GM12878 (cell line): ENCODE results near the gene CKAP2. TPM values are rescaled to one million over a fixed set of nuclear protein-coding genes. Genes with fewer than 3 reads are reported as not detected.

Experiments used
- BHLHE40 ChIP-seq, 2 experiments: fragments of 450-650 bp in 1 of 2; IDR thresholded peaks; 2 replicates each; pipeline ENCODE4 v1.6.1; 2011 to 2017; ENCODE audit warnings: low read depth in 2 of 2, borderline replicate concordance in 1 of 2, improper control_type of control experiment in 1 of 2, low read length in 1 of 2, mild to moderate bottlenecking in 1 of 2
- IKZF1 ChIP-seq: fragments of 450-650 bp; conservative IDR thresholded peaks from 2 replicates; pipeline ENCODE4 v1.6.1; 2017; ENCODE audit warnings: antibody characterized with exemption, mild to moderate bottlenecking
- NR2C2 ChIP-seq: IDR thresholded peaks from 2 replicates; pipeline ENCODE4 v1.6.1; 2011; ENCODE audit warnings: borderline replicate concordance, low read depth; ENCODE audit not compliant: control insufficient read depth, insufficient read length
- POU2F2 ChIP-seq: IDR thresholded peaks from 3 replicates; pipeline ENCODE4 v1.6.1; 2011; ENCODE audit warnings: low read depth, mild to moderate bottlenecking, low read length, borderline replicate concordance
- SPI1 ChIP-seq: IDR thresholded peaks from 2 replicates; pipeline ENCODE4 v1.6.1; 2011; ENCODE audit warnings: low read depth, mild to moderate bottlenecking, low read length, moderate library complexity, borderline replicate concordance; ENCODE audit not compliant: insufficient read depth
- SUPT20H ChIP-seq: IDR thresholded peaks from 2 replicates; pipeline ENCODE4 v1.6.1; 2011; ENCODE audit warnings: low read depth, mild to moderate bottlenecking, low read length, moderate library complexity, borderline replicate concordance; ENCODE audit not compliant: control insufficient read depth
- polyA plus RNA-seq, 11 experiments: library from polyadenylated mRNA; depleted of rRNA in 4 of 11; unstranded in 6 of 11; stranded (reverse) in 5 of 11; fragments of >200 nt; fragmentation: Nextera tagmentation in 4 of 11; fragmentation: Illumina TruSeq in 1 of 11; extraction: Ambion mirVana in 4 of 11; extraction: Trizol in 1 of 11; gene quantifications; 1 replicate in 1 of 11; 2 replicates in 10 of 11; pipeline versions ENCODE4 v1.2.1 to v1.2.3, GENCODE V29; 2011 to 2016; ENCODE audit warnings: inconsistent platforms in 2 of 11, missing spikeins in 2 of 11, low read depth in 1 of 11
- total RNA-seq, 4 experiments: library from RNA; depleted of rRNA in 3 of 4; stranded (reverse); fragments of >200 nt in 3 of 4; fragmentation: Illumina TruSeq in 1 of 4; extraction: Trizol in 1 of 4; gene quantifications; 2 replicates each; pipeline versions ENCODE4 v1.2.1 to v1.2.3, GENCODE V29; 2013 to 2021
- TF ChIP-seq, protein P1 (sequence below): fragments of 450-650 bp; IDR thresholded peaks from 2 replicates; pipeline ENCODE4 v1.6.1; 2017; ENCODE audit warnings: mild to moderate bottlenecking, moderate library complexity

The CKAP2 gene
- total and polyA plus RNA-seq, 10 of the 15 experiments (the other 5 are each of a cell fraction or from before 2014, with no cell fraction given): 20.9 to 62.3 (median 37.5) TPM

DNA sequence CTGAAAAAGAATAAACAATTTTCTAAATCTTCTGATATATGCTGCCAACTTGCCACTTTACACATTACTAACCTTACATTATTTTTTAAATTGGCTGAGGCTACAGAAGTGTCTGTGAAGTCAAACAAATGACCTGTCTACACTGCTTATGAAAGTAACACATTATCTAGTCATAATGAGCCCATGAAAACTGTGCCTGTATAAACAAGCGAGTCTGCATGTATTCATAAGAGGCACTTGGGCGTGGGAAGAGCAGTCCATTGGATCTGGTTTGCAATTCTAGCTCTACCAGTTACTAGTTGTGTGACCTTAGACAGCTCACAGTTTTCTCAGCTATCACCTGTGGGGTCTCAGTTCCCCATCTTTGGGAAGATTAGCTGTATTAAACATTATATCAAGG lies 7.9 kb upstream of the CKAP2 start (continued):
- TF ChIP-seq, protein P1, sequence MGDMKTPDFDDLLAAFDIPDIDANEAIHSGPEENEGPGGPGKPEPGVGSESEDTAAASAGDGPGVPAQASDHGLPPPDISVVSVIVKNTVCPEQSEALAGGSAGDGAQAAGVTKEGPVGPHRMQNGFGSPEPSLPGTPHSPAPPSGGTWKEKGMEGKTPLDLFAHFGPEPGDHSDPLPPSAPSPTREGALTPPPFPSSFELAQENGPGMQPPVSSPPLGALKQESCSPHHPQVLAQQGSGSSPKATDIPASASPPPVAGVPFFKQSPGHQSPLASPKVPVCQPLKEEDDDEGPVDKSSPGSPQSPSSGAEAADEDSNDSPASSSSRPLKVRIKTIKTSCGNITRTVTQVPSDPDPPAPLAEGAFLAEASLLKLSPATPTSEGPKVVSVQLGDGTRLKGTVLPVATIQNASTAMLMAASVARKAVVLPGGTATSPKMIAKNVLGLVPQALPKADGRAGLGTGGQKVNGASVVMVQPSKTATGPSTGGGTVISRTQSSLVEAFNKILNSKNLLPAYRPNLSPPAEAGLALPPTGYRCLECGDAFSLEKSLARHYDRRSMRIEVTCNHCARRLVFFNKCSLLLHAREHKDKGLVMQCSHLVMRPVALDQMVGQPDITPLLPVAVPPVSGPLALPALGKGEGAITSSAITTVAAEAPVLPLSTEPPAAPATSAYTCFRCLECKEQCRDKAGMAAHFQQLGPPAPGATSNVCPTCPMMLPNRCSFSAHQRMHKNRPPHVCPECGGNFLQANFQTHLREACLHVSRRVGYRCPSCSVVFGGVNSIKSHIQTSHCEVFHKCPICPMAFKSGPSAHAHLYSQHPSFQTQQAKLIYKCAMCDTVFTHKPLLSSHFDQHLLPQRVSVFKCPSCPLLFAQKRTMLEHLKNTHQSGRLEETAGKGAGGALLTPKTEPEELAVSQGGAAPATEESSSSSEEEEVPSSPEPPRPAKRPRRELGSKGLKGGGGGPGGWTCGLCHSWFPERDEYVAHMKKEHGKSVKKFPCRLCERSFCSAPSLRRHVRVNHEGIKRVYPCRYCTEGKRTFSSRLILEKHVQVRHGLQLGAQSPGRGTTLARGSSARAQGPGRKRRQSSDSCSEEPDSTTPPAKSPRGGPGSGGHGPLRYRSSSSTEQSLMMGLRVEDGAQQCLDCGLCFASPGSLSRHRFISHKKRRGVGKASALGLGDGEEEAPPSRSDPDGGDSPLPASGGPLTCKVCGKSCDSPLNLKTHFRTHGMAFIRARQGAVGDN: no peak
- no peak for TF ChIP-seq POU2F2
- no peak for TF ChIP-seq SUPT20H
- TF ChIP-seq NR2C2: no peak
- peak in 1 of 2 experiments; percentile 7; a peak in 1 of 4 replicates for TF ChIP-seq BHLHE40 (IDR thresholded peaks at IDR 0.05; ENCODE audit: borderline replicate concordance in 1 of 2, low read depth in 2 of 2, low read length in 1 of 2)
- TF ChIP-seq IKZF1: no peak
- TF ChIP-seq SPI1: no peak
